Activated T-helper 1 cell treated with anti-CD3 and anti-CD28 coated beads, Interleukin-2, amount 50 U/mL, for 16 hours (primary cell): ENCODE data around the gene BRAT1.

Experiments used
- DNase-seq, 2 donors: peaks; one replicate each; pipeline ENCODE4 v3.0.0-alpha.2; 2020; ENCODE audit warnings: low read depth in 1 of 2, low spot score in 1 of 2

The BRAT1 gene

GRCh38 chr7:2585446-2585845 lies 30.1 kb upstream of the BRAT1 start:
- DNase-seq: no peak

GRCh38 chr7:2583798-2584580 lies 28.7 kb upstream of the BRAT1 start:
- DNase-seq: no peak

- DNase-seq: no peak
These were observed 26.8 kb upstream of the BRAT1 start for GRCh38 chr7:2582006-2582735.

- DNase-seq: no peak
These were observed 25.3 kb upstream of the BRAT1 start for GRCh38 chr7:2580636-2581035.

GRCh38 chr7:2577914-2578680 lies 22.8 kb upstream of the BRAT1 start:
- DNase-seq: no peak

- no peak for DNase-seq
These were observed 21.6 kb upstream of the BRAT1 start for GRCh38 chr7:2576742-2577491.

GRCh38 chr7:2575733-2576340 lies 20.5 kb upstream of the BRAT1 start:
- DNase-seq: no peak

GRCh38 chr7:2575046-2575732 lies 19.9 kb upstream of the BRAT1 start:
- DNase-seq: no peak

- DNase-seq: no peak
These were observed 18.4 kb upstream of the BRAT1 start for GRCh38 chr7:2573761-2574160.

GRCh38 chr7:2572101-2572842 lies 16.9 kb upstream of the BRAT1 start:
- DNase-seq: no peak

GRCh38 chr7:2571409-2571808 lies 16.1 kb upstream of the BRAT1 start:
- DNase-seq: no peak

- no peak for DNase-seq
These were observed 14.7 kb upstream of the BRAT1 start for GRCh38 chr7:2570021-2570420.

GRCh38 chr7:2569421-2569820 lies 14.1 kb upstream of the BRAT1 start:
- DNase-seq: no peak

- no peak for DNase-seq
These were observed 13.3 kb upstream of the BRAT1 start for GRCh38 chr7:2568521-2569223.

- no peak for DNase-seq
These were observed 12.5 kb upstream of the BRAT1 start for GRCh38 chr7:2567679-2568278.

GRCh38 chr7:2566890-2567678 lies 11.8 kb upstream of the BRAT1 start:
- DNase-seq: no peak

GRCh38 chr7:2566348-2566889 lies 11.1 kb upstream of the BRAT1 start:
- DNase-seq: no peak
